PC-3 (cell line): ENCODE data around the gene LBP.

Experiments
- EZH2 ChIP-seq: fragments of 300-600 bp; sonication (generic); IDR thresholded peaks from one replicate; pipeline ENCODE4 v1.6.1; 2017; ENCODE audit warnings: antibody characterized with exemption, mild to moderate bottlenecking, low read length; ENCODE audit not compliant: unreplicated experiment
- TF ChIP-seq, protein P1 (sequence below): fragments of 300-600 bp; sonication (generic); conservative IDR thresholded peaks from 2 replicates; pipeline ENCODE4 v1.5.1; 2017; ENCODE audit warnings: antibody characterized with exemption, low read depth, mild to moderate bottlenecking, low read length

DNA sequence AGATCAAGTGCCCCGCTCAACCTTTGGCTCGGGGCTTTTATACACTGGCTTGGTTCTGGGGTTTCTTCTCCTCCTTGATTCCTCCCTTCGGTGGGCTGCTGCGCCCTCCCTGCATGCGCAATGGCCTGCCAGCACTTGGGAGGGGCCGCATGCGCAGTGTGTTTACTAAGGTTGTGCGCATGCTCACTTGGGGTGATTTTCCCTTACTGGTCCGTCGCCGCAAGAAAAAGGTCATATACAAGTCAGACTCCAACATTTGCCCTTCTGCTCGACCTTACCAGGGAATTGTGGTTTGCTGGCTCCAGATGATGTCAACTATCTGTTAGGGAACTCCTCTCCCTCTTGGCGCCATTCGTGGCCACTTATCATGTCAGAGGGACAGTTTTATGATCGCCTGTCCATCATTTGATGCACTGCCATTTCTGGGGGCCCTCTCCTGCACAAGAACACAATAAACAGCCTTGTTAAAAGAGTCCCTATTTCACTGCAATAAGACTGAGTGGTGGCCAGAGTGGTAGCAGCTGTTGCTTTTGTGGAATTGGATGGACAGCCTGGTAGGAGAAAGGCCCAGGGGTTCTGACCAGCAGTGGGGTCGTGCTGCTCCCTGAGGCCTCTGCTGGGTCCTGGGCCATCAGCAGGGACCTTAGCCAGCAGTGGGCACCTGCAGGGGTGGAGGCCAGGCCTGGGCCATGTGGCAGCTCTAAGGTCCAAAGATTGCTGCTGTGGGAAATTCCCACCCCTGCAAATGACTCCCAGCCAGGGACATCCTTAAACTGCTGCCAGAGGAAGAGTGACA lies 2.8 kb upstream of the LBP start:
- TF ChIP-seq, protein P1, sequence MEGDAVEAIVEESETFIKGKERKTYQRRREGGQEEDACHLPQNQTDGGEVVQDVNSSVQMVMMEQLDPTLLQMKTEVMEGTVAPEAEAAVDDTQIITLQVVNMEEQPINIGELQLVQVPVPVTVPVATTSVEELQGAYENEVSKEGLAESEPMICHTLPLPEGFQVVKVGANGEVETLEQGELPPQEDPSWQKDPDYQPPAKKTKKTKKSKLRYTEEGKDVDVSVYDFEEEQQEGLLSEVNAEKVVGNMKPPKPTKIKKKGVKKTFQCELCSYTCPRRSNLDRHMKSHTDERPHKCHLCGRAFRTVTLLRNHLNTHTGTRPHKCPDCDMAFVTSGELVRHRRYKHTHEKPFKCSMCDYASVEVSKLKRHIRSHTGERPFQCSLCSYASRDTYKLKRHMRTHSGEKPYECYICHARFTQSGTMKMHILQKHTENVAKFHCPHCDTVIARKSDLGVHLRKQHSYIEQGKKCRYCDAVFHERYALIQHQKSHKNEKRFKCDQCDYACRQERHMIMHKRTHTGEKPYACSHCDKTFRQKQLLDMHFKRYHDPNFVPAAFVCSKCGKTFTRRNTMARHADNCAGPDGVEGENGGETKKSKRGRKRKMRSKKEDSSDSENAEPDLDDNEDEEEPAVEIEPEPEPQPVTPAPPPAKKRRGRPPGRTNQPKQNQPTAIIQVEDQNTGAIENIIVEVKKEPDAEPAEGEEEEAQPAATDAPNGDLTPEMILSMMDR: no peak
- no peak for TF ChIP-seq EZH2
